ENCODE measurements around the gene CABP7. TPM values are rescaled to one million over a fixed set of nuclear protein-coding genes. Genes with fewer than 3 reads are reported as not detected.

Gene CABP7
- total and polyA plus RNA-seq, 2 donors (not counting 3 experiments of a cell fraction or from before 2014, with no cell fraction given): not detected

DNA sequence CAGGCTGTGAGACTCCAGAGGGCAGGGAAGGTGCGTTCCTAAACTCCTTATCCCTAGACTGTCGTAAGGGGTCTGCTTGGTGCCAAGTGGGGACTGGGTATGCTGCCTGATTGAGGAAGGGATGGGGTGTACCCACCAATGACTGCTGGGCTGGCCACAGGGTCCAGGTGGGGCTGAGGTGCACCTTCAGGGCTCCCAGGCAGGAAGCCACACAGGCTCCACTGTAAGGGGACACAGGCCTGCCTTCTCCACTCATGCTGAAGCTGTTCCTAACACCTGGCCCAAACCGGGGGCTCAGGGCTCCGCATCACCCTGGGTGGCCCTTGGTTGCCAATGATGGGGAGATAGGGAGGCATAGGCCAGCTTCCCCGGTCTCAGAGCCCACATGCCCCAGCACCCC is 20.4 kb downstream of the CABP7 start:
- POLR2A ChIA-PET: no interaction called here

More for the DNA sequence above, 20.4 kb downstream of the CABP7 start:
- intact Hi-C loops (cut with micrococcal nuclease) (no loop called here), dilution Hi-C loops (cut with MboI; ENCODE audit: extremely low pct_ligation_motif_present, low sequenced_read_pairs) (no loop called here)
- H3K9me3 ChIP-seq (replicated peaks; ENCODE audit: control insufficient read depth, insufficient read depth, low read length): no peaks in the 10 kb centered on the region
- H3K4me1 ChIP-seq (ENCODE audit: control insufficient read depth, extremely low read depth, insufficient read depth, low read length): no peaks in the 10 kb centered on the region
- no peak overlapping the region for H3K4me2 ChIP-seq (ENCODE audit: insufficient read depth, low read length)
- H3K27me3 ChIP-seq (ENCODE audit: control insufficient read depth in 2 of 2, insufficient read depth in 2 of 2, low read length in 2 of 2): no peaks in the 10 kb centered on the region
- no peaks in the 10 kb centered on the region for H3K79me2 ChIP-seq (ENCODE audit: control insufficient read depth, insufficient read depth, low read length)
- FAIRE-seq (no peak), DNase-seq (ENCODE audit: low read depth, low spot score) (no peak)
- CTCF ChIA-PET: interaction anchor here (1.6 kb wide), 1 partner anchor 265 kb away, joined by 7 read pairs; no protein-coding TSS in a partner anchor
- no peak overlapping the region for H3K9ac ChIP-seq (replicated peaks; ENCODE audit: extremely low read depth, insufficient read depth, low read length)
- H3K27ac ChIP-seq (ENCODE audit: insufficient read depth, low read depth, low read length): no peak overlapping the region
- TF ChIP-seq POLR2AphosphoS5 (IDR thresholded peaks at IDR 0.05; ENCODE audit: insufficient read depth, low read depth, low read length) (no peak), POLR2A (IDR thresholded peaks at IDR 0.05; ENCODE audit: low read depth, low read length) (no peak), FOS (IDR thresholded peaks at IDR 0.05; ENCODE audit: borderline replicate concordance, insufficient read depth, low read length) (no peak), EZH2 (IDR thresholded peaks at IDR 0.05; ENCODE audit: borderline replicate concordance, low read depth, low read length, severe bottlenecking) (no peak)
- TF ChIP-seq, protein P1, sequence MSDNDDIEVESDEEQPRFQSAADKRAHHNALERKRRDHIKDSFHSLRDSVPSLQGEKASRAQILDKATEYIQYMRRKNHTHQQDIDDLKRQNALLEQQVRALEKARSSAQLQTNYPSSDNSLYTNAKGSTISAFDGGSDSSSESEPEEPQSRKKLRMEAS (IDR thresholded peaks at IDR 0.05; ENCODE audit: insufficient read depth, insufficient read length): no peak
- TF ChIP-seq, protein P2, sequence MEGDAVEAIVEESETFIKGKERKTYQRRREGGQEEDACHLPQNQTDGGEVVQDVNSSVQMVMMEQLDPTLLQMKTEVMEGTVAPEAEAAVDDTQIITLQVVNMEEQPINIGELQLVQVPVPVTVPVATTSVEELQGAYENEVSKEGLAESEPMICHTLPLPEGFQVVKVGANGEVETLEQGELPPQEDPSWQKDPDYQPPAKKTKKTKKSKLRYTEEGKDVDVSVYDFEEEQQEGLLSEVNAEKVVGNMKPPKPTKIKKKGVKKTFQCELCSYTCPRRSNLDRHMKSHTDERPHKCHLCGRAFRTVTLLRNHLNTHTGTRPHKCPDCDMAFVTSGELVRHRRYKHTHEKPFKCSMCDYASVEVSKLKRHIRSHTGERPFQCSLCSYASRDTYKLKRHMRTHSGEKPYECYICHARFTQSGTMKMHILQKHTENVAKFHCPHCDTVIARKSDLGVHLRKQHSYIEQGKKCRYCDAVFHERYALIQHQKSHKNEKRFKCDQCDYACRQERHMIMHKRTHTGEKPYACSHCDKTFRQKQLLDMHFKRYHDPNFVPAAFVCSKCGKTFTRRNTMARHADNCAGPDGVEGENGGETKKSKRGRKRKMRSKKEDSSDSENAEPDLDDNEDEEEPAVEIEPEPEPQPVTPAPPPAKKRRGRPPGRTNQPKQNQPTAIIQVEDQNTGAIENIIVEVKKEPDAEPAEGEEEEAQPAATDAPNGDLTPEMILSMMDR (IDR thresholded peaks at IDR 0.05; ENCODE audit: extremely low read depth in 1 of 2, insufficient read depth in 1 of 2, low read depth in 1 of 2, low read length in 2 of 2): no peak
- no peak overlapping the region for H2AFZ ChIP-seq (ENCODE audit: low read depth, low read length)
- BruUV-seq (replicated peaks): no TSS peak
- H3K36me3 ChIP-seq (ENCODE audit: control insufficient read depth in 2 of 2, extremely low read depth in 1 of 2, insufficient read depth in 2 of 2, low read length in 2 of 2): peaks cover 0 to 4% of the 10 kb centered on the region in 2 experiments
- no peaks in the 10 kb centered on the region for H3K9me1 ChIP-seq (replicated peaks; ENCODE audit: control insufficient read depth, extremely low read depth, insufficient read depth, low read length)
- no peaks in the 10 kb centered on the region for H4K20me1 ChIP-seq (replicated peaks; ENCODE audit: control insufficient read depth, extremely low read depth, insufficient read depth, low read length)
- no peak overlapping the region for H3K4me3 ChIP-seq (replicated peaks in 1 of 3; ENCODE audit: insufficient read depth in 1 of 3, low read depth in 1 of 3, low read length in 3 of 3)

All from endothelial cell of umbilical vein (primary cell).